Left forelimb (tissue), 1 donor: Measurements from ENCODE around the gene BRD8.

ENCODE experiments used
- DNase-seq: peaks from one replicate; pipeline ENCODE4 v3.0.0-alpha.2; 2018; ENCODE audit warnings: low spot score

BRD8 gene

GRCh38 chr5:138096997-138097828 is 81.2 kb downstream of the BRD8 start:
- DNase-seq = no peak

GRCh38 chr5:138096363-138096762 is 82.1 kb downstream of the BRD8 start:
- no peak for DNase-seq

- DNase-seq = no peak
These were observed 83.1 kb downstream of the BRD8 start for GRCh38 chr5:138095100-138095907.

GRCh38 chr5:138093036-138093435 is 85.4 kb downstream of the BRD8 start:
- DNase-seq = no peak

GRCh38 chr5:138092301-138092700 is 86.1 kb downstream of the BRD8 start:
- DNase-seq = no peak

GRCh38 chr5:138091685-138092084 is 86.7 kb downstream of the BRD8 start:
- DNase-seq = no peak
